Panc1 (cell line): Measurements from ENCODE around the gene INPP5E. TPM values are rescaled to one million over a fixed set of nuclear protein-coding genes. Genes with fewer than 3 reads are reported as not detected.

Experiments
- ATAC-seq: fragments of 200-7000 bp; cut with Tn5 transposase; 2 replicates; pipeline ENCODE4 v1.9.1; 2020; ENCODE audit warnings: mild to moderate bottlenecking, moderate library complexity
- BruUV-seq: library from RNA; stranded (reverse); fragments of 400-500 nt; replicated peaks from 2 replicates; lab custom pipeline; 2021; lab: Mats Ljungman, UMichigan
- CTCF ChIA-PET: fragments of 300-600 bp; sonication (Branson Sonifier 250); formaldehyde crosslinking; loops from one replicate; lab custom pipeline; 2022; ENCODE audit warnings: antibody characterized with exemption; lab: Charles Lee
- POLR2A ChIA-PET: fragments of 300-600 bp; sonication (Branson Sonifier 250); formaldehyde crosslinking; loops from one replicate; lab custom pipeline; 2022; ENCODE audit warnings: antibody characterized with exemption; lab: Charles Lee
- DNase-seq: peaks from one replicate; pipeline ENCODE4 v3.0.0-alpha.2; 2010; ENCODE audit warnings: low read depth, low spot score
- H3K27ac ChIP-seq: 2 replicates; pipeline ENCODE4 v1.5.1; 2011; ENCODE audit warnings: mild to moderate bottlenecking, low read length, inconsistent platforms
- H3K27me3 ChIP-seq: fragments of 200-500 bp; sonication (Bioruptor generic); 2 replicates; pipeline ENCODE4 v1.6.0; 2014; ENCODE audit warnings: low read length, inconsistent platforms; ENCODE audit not compliant: control insufficient read depth, insufficient read depth
- H3K36me3 ChIP-seq: fragments of 200-500 bp; sonication (Bioruptor generic); 2 replicates; pipeline ENCODE4 v1.5.1; 2014; ENCODE audit warnings: inconsistent platforms, mild to moderate bottlenecking, low read length, moderate library complexity; ENCODE audit not compliant: control insufficient read depth, insufficient read depth
- H3K4me1 ChIP-seq: 2 replicates; pipeline ENCODE4 v1.5.1; 2011; ENCODE audit warnings: inconsistent platforms, mild to moderate bottlenecking, low read length, moderate library complexity; ENCODE audit not compliant: control insufficient read depth, insufficient read depth
- H3K4me3 ChIP-seq, 2 experiments: 2 replicates each; pipeline ENCODE4 v1.5.1; 2011 to 2012; ENCODE audit warnings: low read depth in 2 of 2, low read length in 2 of 2, mild to moderate bottlenecking in 2 of 2, inconsistent platforms in 1 of 2, moderate library complexity in 1 of 2
- H3K9me3 ChIP-seq: fragments of 200-500 bp; sonication (Bioruptor generic); 2 replicates; pipeline ENCODE4 v1.5.1; 2014; ENCODE audit warnings: low read depth, mild to moderate bottlenecking, inconsistent platforms, low read length, moderate library complexity; ENCODE audit not compliant: control insufficient read depth, insufficient read depth
- POLR2AphosphoS5 ChIP-seq: IDR thresholded peaks from 2 replicates; pipeline ENCODE4 v1.6.1; 2012; ENCODE audit warnings: mild to moderate bottlenecking, low read depth, low read length, moderate library complexity
- SIN3A ChIP-seq: IDR thresholded peaks from 2 replicates; pipeline ENCODE4 v1.6.1; 2012; ENCODE audit warnings: low read depth, mild to moderate bottlenecking, low read length, moderate library complexity, borderline replicate concordance; ENCODE audit not compliant: insufficient read depth
- TCF7L2 ChIP-seq: IDR thresholded peaks from 2 replicates; pipeline ENCODE4 v1.6.1; 2011; ENCODE audit warnings: mild to moderate bottlenecking, low read depth, low read length, inconsistent platforms
- in situ Hi-C: cut with HindIII; loops from 2 replicates; pipeline ENCODE4 v1.10.0; 2016; ENCODE audit warnings: low sequenced_read_pairs, low pct_unique_long_range_greater_than_20kb
- intact Hi-C: fragments of 100-400 bp; cut with micrococcal nuclease; formaldehyde crosslinking; loops from one replicate; pipeline ENCODE4 v1.10.0; 2022; ENCODE audit not compliant: unreplicated experiment
- total RNA-seq: library from RNA; stranded (reverse); gene quantifications from one replicate; pipeline ENCODE4 v1.2.1, GENCODE V29; 2021; ENCODE audit not compliant: unreplicated experiment
- TF ChIP-seq, protein P1 (sequence below), 2 experiments: IDR thresholded peaks; 2 replicates each; pipeline ENCODE4 v1.6.1; 2011 to 2012; ENCODE audit warnings: low read depth in 2 of 2, control low read depth in 1 of 2, low read length in 1 of 2, mild to moderate bottlenecking in 1 of 2, moderate library complexity in 1 of 2; ENCODE audit not compliant: insufficient read depth in 1 of 2
- TF ChIP-seq, protein P2 (sequence below): fragments of 450-650 bp; IDR thresholded peaks from 2 replicates; pipeline ENCODE4 v1.5.1; 2017; ENCODE audit warnings: mild to moderate bottlenecking

The INPP5E gene
- total RNA-seq, 1 experiment from 2014 or later: 14.1 TPM

DNA sequence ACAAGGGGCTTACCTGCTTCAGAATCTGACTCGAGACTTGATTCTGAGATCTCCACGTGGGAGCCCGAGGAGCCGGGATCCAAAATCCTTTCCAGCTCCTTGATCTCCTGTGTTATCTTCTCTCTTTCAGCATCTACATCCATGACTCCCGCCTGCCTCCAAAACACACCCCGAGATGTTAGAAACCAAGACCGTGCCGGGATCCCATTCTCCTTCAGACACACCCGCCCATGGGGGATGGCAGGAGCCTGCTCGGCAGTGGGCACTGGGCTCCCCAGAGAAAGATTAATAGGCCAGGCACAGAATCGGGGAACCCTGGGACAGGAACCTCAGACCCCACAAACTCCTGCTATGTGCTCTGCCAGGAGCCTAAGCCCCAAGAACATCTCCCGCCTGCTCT lies 41.4 kb downstream of the INPP5E start:
- DNase-seq: no peak
- H3K36me3 ChIP-seq: no peaks in the 10 kb centered on the region; the same call in none of the 2 replicates
- no peaks in the 10 kb centered on the region for H3K9me3 ChIP-seq
- no peak overlapping the region for H3K27ac ChIP-seq
- no peaks in the 10 kb centered on the region for H3K27me3 ChIP-seq
- BruUV-seq: no TSS peak
- in situ Hi-C loops (no loop called here), intact Hi-C loops (no loop called here)
- H3K4me1 ChIP-seq: peaks cover 9% of the 10 kb centered on the region; the same call in 1 of the 2 replicates
- POLR2A ChIA-PET: no interaction called here
- TF ChIP-seq TCF7L2 (no peak), SIN3A (no peak), POLR2AphosphoS5 (no peak)
- TF ChIP-seq, protein P1, sequence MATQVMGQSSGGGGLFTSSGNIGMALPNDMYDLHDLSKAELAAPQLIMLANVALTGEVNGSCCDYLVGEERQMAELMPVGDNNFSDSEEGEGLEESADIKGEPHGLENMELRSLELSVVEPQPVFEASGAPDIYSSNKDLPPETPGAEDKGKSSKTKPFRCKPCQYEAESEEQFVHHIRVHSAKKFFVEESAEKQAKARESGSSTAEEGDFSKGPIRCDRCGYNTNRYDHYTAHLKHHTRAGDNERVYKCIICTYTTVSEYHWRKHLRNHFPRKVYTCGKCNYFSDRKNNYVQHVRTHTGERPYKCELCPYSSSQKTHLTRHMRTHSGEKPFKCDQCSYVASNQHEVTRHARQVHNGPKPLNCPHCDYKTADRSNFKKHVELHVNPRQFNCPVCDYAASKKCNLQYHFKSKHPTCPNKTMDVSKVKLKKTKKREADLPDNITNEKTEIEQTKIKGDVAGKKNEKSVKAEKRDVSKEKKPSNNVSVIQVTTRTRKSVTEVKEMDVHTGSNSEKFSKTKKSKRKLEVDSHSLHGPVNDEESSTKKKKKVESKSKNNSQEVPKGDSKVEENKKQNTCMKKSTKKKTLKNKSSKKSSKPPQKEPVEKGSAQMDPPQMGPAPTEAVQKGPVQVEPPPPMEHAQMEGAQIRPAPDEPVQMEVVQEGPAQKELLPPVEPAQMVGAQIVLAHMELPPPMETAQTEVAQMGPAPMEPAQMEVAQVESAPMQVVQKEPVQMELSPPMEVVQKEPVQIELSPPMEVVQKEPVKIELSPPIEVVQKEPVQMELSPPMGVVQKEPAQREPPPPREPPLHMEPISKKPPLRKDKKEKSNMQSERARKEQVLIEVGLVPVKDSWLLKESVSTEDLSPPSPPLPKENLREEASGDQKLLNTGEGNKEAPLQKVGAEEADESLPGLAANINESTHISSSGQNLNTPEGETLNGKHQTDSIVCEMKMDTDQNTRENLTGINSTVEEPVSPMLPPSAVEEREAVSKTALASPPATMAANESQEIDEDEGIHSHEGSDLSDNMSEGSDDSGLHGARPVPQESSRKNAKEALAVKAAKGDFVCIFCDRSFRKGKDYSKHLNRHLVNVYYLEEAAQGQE (IDR thresholded peaks at IDR 0.05; ENCODE audit: insufficient read depth in 1 of 2, low read depth in 2 of 2, low read length in 1 of 2): no peak
- TF ChIP-seq, protein P2, sequence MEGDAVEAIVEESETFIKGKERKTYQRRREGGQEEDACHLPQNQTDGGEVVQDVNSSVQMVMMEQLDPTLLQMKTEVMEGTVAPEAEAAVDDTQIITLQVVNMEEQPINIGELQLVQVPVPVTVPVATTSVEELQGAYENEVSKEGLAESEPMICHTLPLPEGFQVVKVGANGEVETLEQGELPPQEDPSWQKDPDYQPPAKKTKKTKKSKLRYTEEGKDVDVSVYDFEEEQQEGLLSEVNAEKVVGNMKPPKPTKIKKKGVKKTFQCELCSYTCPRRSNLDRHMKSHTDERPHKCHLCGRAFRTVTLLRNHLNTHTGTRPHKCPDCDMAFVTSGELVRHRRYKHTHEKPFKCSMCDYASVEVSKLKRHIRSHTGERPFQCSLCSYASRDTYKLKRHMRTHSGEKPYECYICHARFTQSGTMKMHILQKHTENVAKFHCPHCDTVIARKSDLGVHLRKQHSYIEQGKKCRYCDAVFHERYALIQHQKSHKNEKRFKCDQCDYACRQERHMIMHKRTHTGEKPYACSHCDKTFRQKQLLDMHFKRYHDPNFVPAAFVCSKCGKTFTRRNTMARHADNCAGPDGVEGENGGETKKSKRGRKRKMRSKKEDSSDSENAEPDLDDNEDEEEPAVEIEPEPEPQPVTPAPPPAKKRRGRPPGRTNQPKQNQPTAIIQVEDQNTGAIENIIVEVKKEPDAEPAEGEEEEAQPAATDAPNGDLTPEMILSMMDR: no peak
- no peak overlapping the region; a peak in 2 of 4 replicates for H3K4me3 ChIP-seq
- no peak for ATAC-seq
- CTCF ChIA-PET: no interaction called here

- DNase-seq (no peak), ATAC-seq (no peak)
- no peaks in the 10 kb centered on the region for H3K9me3 ChIP-seq
- H3K27ac ChIP-seq: no peak overlapping the region
- in situ Hi-C loops (no loop called here), intact Hi-C loops (no loop called here)
- ChIA-PET POLR2A (no interaction called here), CTCF (no interaction called here)
- no peaks in the 10 kb centered on the region for H3K27me3 ChIP-seq
- peaks cover 9% of the 10 kb centered on the region; the same call in 1 of the 2 replicates for H3K4me1 ChIP-seq
- no TSS peak for BruUV-seq
- TF ChIP-seq, protein P1 (IDR thresholded peaks at IDR 0.05; ENCODE audit: insufficient read depth in 1 of 2, low read depth in 2 of 2, low read length in 1 of 2): no peak
- no peak for TF ChIP-seq POLR2AphosphoS5
- TF ChIP-seq SIN3A: no peak
- TF ChIP-seq, protein P2: no peak
- TF ChIP-seq TCF7L2: no peak
- no peak overlapping the region for H3K4me3 ChIP-seq
- H3K36me3 ChIP-seq: no peaks in the 10 kb centered on the region; the same call in none of the 2 replicates
Observed at GRCh38 chr9:136397643-136398042, 42.0 kb downstream of the INPP5E start.
